HFFc6 (cell line): Measurements from ENCODE around the gene PHACTR4. TPM values are rescaled to one million over a fixed set of nuclear protein-coding genes. Genes with fewer than 3 reads are reported as not detected.

ENCODE experiments used
- DNase-seq: peaks from one replicate; pipeline ENCODE4 v3.0.0-alpha.2; 2018
- H3K27ac Mint-ChIP-seq: 2 replicates; pipeline ENCODE4 v1.8.0; 2020; ENCODE audit warnings: mild to moderate bottlenecking, mixed read lengths
- H3K27me3 Mint-ChIP-seq: 2 replicates; pipeline ENCODE4 v1.8.0; 2021; ENCODE audit warnings: mild to moderate bottlenecking, moderate library complexity, mixed read lengths; ENCODE audit not compliant: insufficient read depth
- H3K36me3 Mint-ChIP-seq: 2 replicates; pipeline ENCODE4 v1.8.0; 2021; ENCODE audit warnings: low read depth, mixed read lengths
- H3K4me1 Mint-ChIP-seq: 2 replicates; pipeline ENCODE4 v1.8.0; 2020; ENCODE audit warnings: low read depth, mixed read lengths
- H3K4me3 Mint-ChIP-seq: 2 replicates; pipeline ENCODE4 v1.8.0; 2020; ENCODE audit warnings: mild to moderate bottlenecking, moderate library complexity, mixed read lengths
- H3K9me3 Mint-ChIP-seq: 2 replicates; pipeline ENCODE4 v1.8.0; 2020; ENCODE audit warnings: mild to moderate bottlenecking, mixed read lengths
- CTCF ChIP-seq: fragments of 200-600 bp; sonication (generic); IDR thresholded peaks from 2 replicates; pipeline ENCODE4 v1.5.0; 2021; ENCODE audit warnings: antibody characterized with exemption, mild to moderate bottlenecking
- total RNA-seq, 6 experiments: library from RNA; stranded (reverse); fragmentation: NEBNext Ultra II Directional; extraction: Animal tissue kit (Norgen Biotek cat#: 25700); gene quantifications; 2 replicates in 1 of 6; 3 replicates in 5 of 6; pipeline ENCODE4 v1.2.3, GENCODE V29; 2021

Gene PHACTR4
- total RNA-seq, 6 experiments from 2014 or later = 19.9 to 24.4 (median 23.8) TPM

GRCh38 chr1:28416509-28417194, 47.1 kb downstream of the PHACTR4 start:
- no peak overlapping the region for H3K4me3 Mint-ChIP-seq
- H3K27ac Mint-ChIP-seq = peak overlapping the region; percentile 85
- peaks cover 27% of the 10 kb centered on the region for H3K4me1 Mint-ChIP-seq
- H3K9me3 Mint-ChIP-seq = no peaks in the 10 kb centered on the region
- no peaks in the 10 kb centered on the region for H3K36me3 Mint-ChIP-seq
- TF ChIP-seq CTCF = no peak
- H3K27me3 Mint-ChIP-seq = no peaks in the 10 kb centered on the region
- DNase-seq = no peak

- H3K27me3 Mint-ChIP-seq = no peaks in the 10 kb centered on the region
- no peak for TF ChIP-seq CTCF
- DNase-seq = peak; percentile 78
- peaks cover 34% of the 10 kb centered on the region for H3K4me1 Mint-ChIP-seq
- H3K27ac Mint-ChIP-seq = peak overlapping the region; percentile 85
- H3K36me3 Mint-ChIP-seq = no peaks in the 10 kb centered on the region
- peak overlapping the region; percentile 63 for H3K4me3 Mint-ChIP-seq
- no peaks in the 10 kb centered on the region for H3K9me3 Mint-ChIP-seq
Measured at GRCh38 chr1:28417441-28417922, 47.9 kb downstream of the PHACTR4 start.

- no peaks in the 10 kb centered on the region for H3K27me3 Mint-ChIP-seq
- peak overlapping the region; percentile 85; the same call in 1 of the 2 replicates for H3K27ac Mint-ChIP-seq
- H3K4me3 Mint-ChIP-seq = 0 out of 2 replicates have a peak overlapping the region, but pooled peaks have one; percentile 63
- no peaks in the 10 kb centered on the region for H3K9me3 Mint-ChIP-seq
- H3K4me1 Mint-ChIP-seq = peaks cover 32% of the 10 kb centered on the region
- no peaks in the 10 kb centered on the region for H3K36me3 Mint-ChIP-seq
- DNase-seq = no peak
- TF ChIP-seq CTCF = no peak
Measured at GRCh38 chr1:28417926-28418637, 48.5 kb downstream of the PHACTR4 start.

- H3K27ac Mint-ChIP-seq = no peak overlapping the region
- DNase-seq = no peak
- H3K36me3 Mint-ChIP-seq = no peaks in the 10 kb centered on the region
Measured at GRCh38 chr1:28421744-28422143, 52.2 kb downstream of the PHACTR4 start.

GRCh38 chr1:28426831-28427230, 57.3 kb downstream of the PHACTR4 start:
- no peak for TF ChIP-seq CTCF
- no peak for DNase-seq
- Mint-ChIP-seq H3K36me3 (no peaks in the 10 kb centered on the region), H3K27me3 (no peaks in the 10 kb centered on the region), H3K27ac (no peak overlapping the region), H3K9me3 (no peaks in the 10 kb centered on the region), H3K4me1 (peaks cover 21% of the 10 kb centered on the region), H3K4me3 (no peak overlapping the region)

More at GRCh38 chr1:28421744-28422143, 52.2 kb downstream of the PHACTR4 start:
- Mint-ChIP-seq H3K9me3 (no peaks in the 10 kb centered on the region), H3K4me3 (no peak overlapping the region), H3K27me3 (no peaks in the 10 kb centered on the region), H3K4me1 (peaks cover 33% of the 10 kb centered on the region)
- TF ChIP-seq CTCF = no peak
